Activated naive CD4-positive, alpha-beta T cell treated with anti-CD3 and anti-CD28 coated beads, Interleukin-2, amount 50 U/mL, for 24 hours (primary cell): ENCODE results near the gene ADA.
"Not testable (repeated sequence)": the region's sequence is repeated elsewhere in the genome, so short reads cannot be mapped to it uniquely, and the experiment has no call there.

ENCODE experiments used
- H3K27ac Mint-ChIP-seq: one replicate; pipeline ENCODE4 v1.8.0; 2021; ENCODE audit warnings: mild to moderate bottlenecking, mixed read lengths
- H3K27me3 Mint-ChIP-seq: one replicate; pipeline ENCODE4 v1.8.0; 2021; ENCODE audit warnings: mixed read lengths
- H3K36me3 Mint-ChIP-seq: one replicate; pipeline ENCODE4 v1.8.0; 2021; ENCODE audit warnings: mixed read lengths
- H3K4me1 Mint-ChIP-seq: one replicate; pipeline ENCODE4 v1.8.0; 2021; ENCODE audit warnings: mixed read lengths
- H3K4me3 Mint-ChIP-seq: one replicate; pipeline ENCODE4 v1.8.0; 2021; ENCODE audit warnings: mild to moderate bottlenecking, mixed read lengths
- H3K9me3 Mint-ChIP-seq: one replicate; pipeline ENCODE4 v1.8.0; 2021; ENCODE audit warnings: mixed read lengths

The ADA gene

GRCh38 chr20:44651684-44652423 is at the start of gene ADA:
ADA (minus strand) TSS chr20:44651699; CDS start chr20:44651607, 92 bp downstream.
- no peaks in the 10 kb centered on the region for H3K9me3 Mint-ChIP-seq
- H3K27ac Mint-ChIP-seq = peak within 1 kb of the TSS; percentile 94
- H3K27me3 Mint-ChIP-seq = no peaks in the 10 kb centered on the region
- peaks cover 57% of the 10 kb centered on the region for H3K4me1 Mint-ChIP-seq
- peaks cover 4% of the 10 kb centered on the region for H3K36me3 Mint-ChIP-seq
- peak within 1 kb of the TSS; percentile 89 for H3K4me3 Mint-ChIP-seq

- Mint-ChIP-seq H3K27me3 (no peaks in the 10 kb centered on the region), H3K4me1 (no peaks in the 10 kb centered on the region), H3K9me3 (no peaks in the 10 kb centered on the region), H3K36me3 (no peaks in the 10 kb centered on the region), H3K27ac (no peak overlapping the region), H3K4me3 (no peak overlapping the region)
Observed at GRCh38 chr20:44700306-44700705, 48.8 kb upstream of the ADA start.

- no peaks in the 10 kb centered on the region for H3K27me3 Mint-ChIP-seq
- no peak overlapping the region for H3K27ac Mint-ChIP-seq
- H3K36me3 Mint-ChIP-seq = no peaks in the 10 kb centered on the region
- no peaks in the 10 kb centered on the region for H3K9me3 Mint-ChIP-seq
- H3K4me3 Mint-ChIP-seq = no peak overlapping the region
- H3K4me1 Mint-ChIP-seq = no peaks in the 10 kb centered on the region
Observed at GRCh38 chr20:44698351-44698750, 46.9 kb upstream of the ADA start.

- H3K4me1 Mint-ChIP-seq, H3K27ac Mint-ChIP-seq, H3K36me3 Mint-ChIP-seq, H3K27me3 Mint-ChIP-seq, H3K4me3 Mint-ChIP-seq, H3K9me3 Mint-ChIP-seq: not testable (repeated sequence)
Observed at GRCh38 chr20:44697041-44697440, 45.5 kb upstream of the ADA start.

GRCh38 chr20:44696315-44696714 is 44.8 kb upstream of the ADA start:
- no peak overlapping the region for H3K27ac Mint-ChIP-seq
- H3K4me3 Mint-ChIP-seq = no peak overlapping the region
- no peaks in the 10 kb centered on the region for H3K27me3 Mint-ChIP-seq
- H3K9me3 Mint-ChIP-seq = no peaks in the 10 kb centered on the region
- H3K36me3 Mint-ChIP-seq = no peaks in the 10 kb centered on the region
- no peaks in the 10 kb centered on the region for H3K4me1 Mint-ChIP-seq

- no peaks in the 10 kb centered on the region for H3K9me3 Mint-ChIP-seq
- no peak overlapping the region for H3K27ac Mint-ChIP-seq
- H3K27me3 Mint-ChIP-seq = no peaks in the 10 kb centered on the region
- no peaks in the 10 kb centered on the region for H3K4me1 Mint-ChIP-seq
- H3K4me3 Mint-ChIP-seq = no peak overlapping the region
- no peaks in the 10 kb centered on the region for H3K36me3 Mint-ChIP-seq
Observed at GRCh38 chr20:44695674-44696300, 44.3 kb upstream of the ADA start.

- Mint-ChIP-seq H3K4me1 (no peaks in the 10 kb centered on the region), H3K27me3 (no peaks in the 10 kb centered on the region), H3K4me3 (no peak overlapping the region), H3K27ac (no peak overlapping the region), H3K36me3 (no peaks in the 10 kb centered on the region), H3K9me3 (no peaks in the 10 kb centered on the region)
Observed at GRCh38 chr20:44695295-44695673, 43.8 kb upstream of the ADA start.

GRCh38 chr20:44694159-44694558 is 42.7 kb upstream of the ADA start:
- H3K4me1 Mint-ChIP-seq = no peaks in the 10 kb centered on the region
- H3K27ac Mint-ChIP-seq = no peak overlapping the region
- no peaks in the 10 kb centered on the region for H3K9me3 Mint-ChIP-seq
- H3K27me3 Mint-ChIP-seq = no peaks in the 10 kb centered on the region
- no peak overlapping the region for H3K4me3 Mint-ChIP-seq
- H3K36me3 Mint-ChIP-seq = no peaks in the 10 kb centered on the region

GRCh38 chr20:44693627-44694026 is 42.1 kb upstream of the ADA start:
- H3K9me3 Mint-ChIP-seq = no peaks in the 10 kb centered on the region
- H3K27me3 Mint-ChIP-seq = no peaks in the 10 kb centered on the region
- H3K4me3 Mint-ChIP-seq = no peak overlapping the region
- H3K4me1 Mint-ChIP-seq = no peaks in the 10 kb centered on the region
- H3K36me3 Mint-ChIP-seq = no peaks in the 10 kb centered on the region
- no peak overlapping the region for H3K27ac Mint-ChIP-seq

- Mint-ChIP-seq H3K36me3 (no peaks in the 10 kb centered on the region), H3K4me3 (no peak overlapping the region), H3K4me1 (no peaks in the 10 kb centered on the region), H3K27ac (no peak overlapping the region), H3K9me3 (no peaks in the 10 kb centered on the region), H3K27me3 (no peaks in the 10 kb centered on the region)
Observed at GRCh38 chr20:44692932-44693480, 41.5 kb upstream of the ADA start.

GRCh38 chr20:44691424-44692423 is 40.2 kb upstream of the ADA start:
- peaks cover 1% of the 10 kb centered on the region for H3K27me3 Mint-ChIP-seq
- no peaks in the 10 kb centered on the region for H3K36me3 Mint-ChIP-seq
- no peak overlapping the region for H3K27ac Mint-ChIP-seq
- no peaks in the 10 kb centered on the region for H3K4me1 Mint-ChIP-seq
- H3K4me3 Mint-ChIP-seq = no peak overlapping the region
- no peaks in the 10 kb centered on the region for H3K9me3 Mint-ChIP-seq

GRCh38 chr20:44690781-44691423 is 39.4 kb upstream of the ADA start:
- Mint-ChIP-seq H3K27ac (no peak overlapping the region), H3K4me3 (no peak overlapping the region), H3K36me3 (no peaks in the 10 kb centered on the region), H3K9me3 (no peaks in the 10 kb centered on the region), H3K4me1 (no peaks in the 10 kb centered on the region), H3K27me3 (peaks cover 1% of the 10 kb centered on the region)

GRCh38 chr20:44689809-44690208 is 38.3 kb upstream of the ADA start:
- no peak overlapping the region for H3K27ac Mint-ChIP-seq
- H3K9me3 Mint-ChIP-seq = no peaks in the 10 kb centered on the region
- no peaks in the 10 kb centered on the region for H3K36me3 Mint-ChIP-seq

GRCh38 chr20:44688053-44688625 is 36.6 kb upstream of the ADA start:
- H3K27me3 Mint-ChIP-seq = peaks cover 1% of the 10 kb centered on the region
- H3K36me3 Mint-ChIP-seq = no peaks in the 10 kb centered on the region
- H3K9me3 Mint-ChIP-seq = no peaks in the 10 kb centered on the region
- H3K4me3 Mint-ChIP-seq = no peak overlapping the region
- peaks cover 6% of the 10 kb centered on the region for H3K4me1 Mint-ChIP-seq
- H3K27ac Mint-ChIP-seq = no peak overlapping the region

More at GRCh38 chr20:44689809-44690208, 38.3 kb upstream of the ADA start:
- Mint-ChIP-seq H3K4me1 (peaks cover 6% of the 10 kb centered on the region), H3K27me3 (peaks cover 1% of the 10 kb centered on the region), H3K4me3 (no peak overlapping the region)

GRCh38 chr20:44686934-44687333 is 35.4 kb upstream of the ADA start:
- H3K36me3 Mint-ChIP-seq = no peaks in the 10 kb centered on the region
- H3K27ac Mint-ChIP-seq = no peak overlapping the region
- peaks cover 6% of the 10 kb centered on the region for H3K4me1 Mint-ChIP-seq
- no peak overlapping the region for H3K4me3 Mint-ChIP-seq
- H3K27me3 Mint-ChIP-seq = peaks cover 1% of the 10 kb centered on the region
- H3K9me3 Mint-ChIP-seq = no peaks in the 10 kb centered on the region
